Ureter (tissue), 1 donor: ENCODE measurements around the gene ARHGAP10. TPM values are rescaled to one million over a fixed set of nuclear protein-coding genes. Genes with fewer than 3 reads are reported as not detected.

Source experiments
- DNase-seq: peaks from one replicate; pipeline ENCODE4 v3.0.0-alpha.2; 2020; ENCODE audit warnings: low spot score
- total RNA-seq: library from RNA; stranded (reverse); gene quantifications from one replicate; pipeline ENCODE4 v1.2.4, GENCODE V29; 2023
- donor health status: DM: yes; HTN: yes; CAD: no.

The ARHGAP10 gene
- total RNA-seq, 1 donor from 2014 or later, result 78.0 TPM

- no peak for DNase-seq
These were observed 218.4 kb downstream of the ARHGAP10 start for GRCh38 chr4:147950261-147950660.

- no peak for DNase-seq
These were observed 219.0 kb downstream of the ARHGAP10 start for GRCh38 chr4:147950841-147951240.

- DNase-seq, result no peak
These were observed 223.0 kb downstream of the ARHGAP10 start for GRCh38 chr4:147954850-147955249.

DNA sequence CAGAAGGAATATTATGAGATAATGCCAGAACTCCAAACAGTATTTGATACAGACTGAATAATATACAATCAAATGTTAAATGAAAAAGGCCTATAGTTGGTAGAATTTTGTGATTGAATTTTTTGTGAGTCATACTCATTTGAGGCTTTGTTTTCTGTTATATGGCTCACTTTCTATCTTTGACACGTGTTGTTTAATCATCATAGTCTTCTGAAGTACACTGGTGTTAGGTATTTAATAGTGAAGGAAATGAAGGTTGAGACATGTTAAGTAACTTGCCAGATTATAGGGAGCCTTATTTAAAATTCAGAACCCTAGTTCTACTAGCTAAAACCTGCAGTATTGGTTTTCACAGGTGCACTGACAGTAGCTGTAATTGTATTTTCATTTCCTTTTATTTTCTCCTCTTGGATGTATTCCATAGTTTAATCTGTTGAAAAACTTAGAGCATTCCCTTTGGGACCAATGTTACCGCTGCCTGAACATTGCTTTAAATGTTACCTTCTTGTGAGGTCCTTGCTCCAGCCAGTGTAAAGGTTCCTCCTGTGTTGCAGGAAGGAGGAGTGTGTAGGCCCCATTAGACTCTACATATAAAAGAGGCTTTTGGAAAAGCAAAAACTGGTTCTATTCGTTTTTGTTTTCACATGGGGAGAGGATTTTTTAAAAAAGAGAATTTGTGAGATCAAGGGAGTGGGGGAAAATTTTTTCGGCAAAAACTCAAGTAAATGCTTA, 224.1 kb downstream of the ARHGAP10 start:
- no peak for DNase-seq

- DNase-seq, result no peak
These were observed 225.6 kb downstream of the ARHGAP10 start for GRCh38 chr4:147957446-147957845.

GRCh38 chr4:147958057-147958456, 226.2 kb downstream of the ARHGAP10 start:
- DNase-seq, result no peak

- no peak for DNase-seq
These were observed 226.7 kb downstream of the ARHGAP10 start for GRCh38 chr4:147958489-147959065.

DNA sequence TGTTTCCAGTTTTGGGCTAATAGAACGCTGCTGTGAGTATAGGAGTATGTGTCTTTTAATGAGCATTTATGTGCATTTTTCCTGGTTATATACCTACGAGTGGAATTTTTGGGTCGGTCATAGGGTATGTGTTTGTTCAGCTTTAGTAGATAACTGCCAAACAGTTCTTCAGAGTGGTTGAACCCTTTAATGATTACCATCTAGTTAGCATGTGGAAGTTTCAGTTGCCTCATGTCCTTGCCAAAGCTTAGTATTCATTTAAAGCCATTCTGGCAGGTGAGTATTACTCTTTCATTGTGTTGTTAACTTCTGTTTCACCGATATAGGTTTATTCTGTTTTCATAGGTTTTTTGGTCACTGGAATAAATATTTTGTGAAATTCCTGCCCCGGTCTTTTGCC, 229.1 kb downstream of the ARHGAP10 start:
- DNase-seq, result no peak

- no peak for DNase-seq
These were observed 232.0 kb downstream of the ARHGAP10 start for GRCh38 chr4:147963839-147964238.

- no peak for DNase-seq
These were observed 232.5 kb downstream of the ARHGAP10 start for GRCh38 chr4:147964266-147964880.

GRCh38 chr4:147965056-147965455, 233.2 kb downstream of the ARHGAP10 start:
- no peak for DNase-seq

- no peak for DNase-seq
These were observed 234.0 kb downstream of the ARHGAP10 start for GRCh38 chr4:147965873-147966272.

DNA sequence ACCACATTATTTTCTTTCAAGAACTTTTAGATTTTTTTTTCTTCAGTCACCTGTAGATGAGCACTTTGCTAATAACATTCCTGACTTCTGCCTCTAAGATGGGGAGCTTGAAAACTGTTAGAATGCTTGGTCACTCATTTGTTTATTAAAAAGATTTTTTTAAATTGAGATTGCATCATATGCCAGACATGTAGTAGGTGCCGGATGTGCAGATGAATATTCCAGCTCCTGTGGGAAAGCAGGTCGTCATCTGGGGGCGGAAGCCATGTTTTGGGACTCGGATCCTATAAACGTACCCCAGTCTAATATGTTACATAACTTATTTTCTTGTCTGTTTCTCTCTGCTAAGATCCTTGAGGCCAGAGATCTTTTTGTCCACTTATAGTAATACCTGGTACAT, 236.8 kb downstream of the ARHGAP10 start:
- DNase-seq, result no peak

DNA sequence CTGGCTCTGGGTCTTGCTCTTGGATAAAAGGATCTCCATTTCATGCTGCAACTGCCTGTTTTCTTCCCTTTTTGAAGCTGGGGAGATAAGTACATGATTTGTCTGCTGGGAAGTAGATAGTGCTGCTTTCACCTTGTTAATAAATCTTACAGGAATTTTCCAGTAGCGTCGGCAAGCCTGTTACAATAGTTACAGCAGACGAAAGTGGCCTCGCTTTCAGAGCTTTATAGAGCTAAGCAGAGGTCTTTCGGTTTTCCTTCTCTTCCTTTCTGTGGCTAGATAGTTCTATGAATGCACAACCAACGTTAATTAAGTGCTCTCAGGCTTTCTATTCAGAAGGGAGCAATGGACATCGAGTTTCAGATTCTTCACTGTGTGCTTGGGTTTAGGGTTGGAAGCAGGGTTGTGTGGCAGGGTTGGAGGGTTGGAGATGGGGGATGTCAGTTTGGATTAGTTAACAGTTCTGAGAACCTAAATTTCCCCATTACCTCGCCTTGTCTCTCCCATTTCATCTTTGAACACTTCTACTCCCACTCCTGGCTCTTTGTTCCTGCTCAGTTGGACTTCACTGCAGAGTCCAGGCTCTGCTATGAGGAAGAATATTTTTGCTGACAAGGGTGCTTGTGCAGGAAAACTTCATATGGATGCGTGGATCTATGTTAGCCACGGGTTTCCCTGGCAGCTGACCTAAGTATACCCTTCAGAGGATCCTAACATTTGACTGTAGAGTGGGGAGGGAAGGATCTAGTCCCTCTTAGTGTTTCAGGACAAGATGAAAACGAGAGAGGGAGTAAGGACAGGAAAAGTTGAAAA, 237.9 kb downstream of the ARHGAP10 start:
- DNase-seq, result no peak

- DNase-seq, result no peak
These were observed 239.2 kb downstream of the ARHGAP10 start for GRCh38 chr4:147971116-147971515.

GRCh38 chr4:147975325-147975724, 243.4 kb downstream of the ARHGAP10 start:
- no peak for DNase-seq

DNA sequence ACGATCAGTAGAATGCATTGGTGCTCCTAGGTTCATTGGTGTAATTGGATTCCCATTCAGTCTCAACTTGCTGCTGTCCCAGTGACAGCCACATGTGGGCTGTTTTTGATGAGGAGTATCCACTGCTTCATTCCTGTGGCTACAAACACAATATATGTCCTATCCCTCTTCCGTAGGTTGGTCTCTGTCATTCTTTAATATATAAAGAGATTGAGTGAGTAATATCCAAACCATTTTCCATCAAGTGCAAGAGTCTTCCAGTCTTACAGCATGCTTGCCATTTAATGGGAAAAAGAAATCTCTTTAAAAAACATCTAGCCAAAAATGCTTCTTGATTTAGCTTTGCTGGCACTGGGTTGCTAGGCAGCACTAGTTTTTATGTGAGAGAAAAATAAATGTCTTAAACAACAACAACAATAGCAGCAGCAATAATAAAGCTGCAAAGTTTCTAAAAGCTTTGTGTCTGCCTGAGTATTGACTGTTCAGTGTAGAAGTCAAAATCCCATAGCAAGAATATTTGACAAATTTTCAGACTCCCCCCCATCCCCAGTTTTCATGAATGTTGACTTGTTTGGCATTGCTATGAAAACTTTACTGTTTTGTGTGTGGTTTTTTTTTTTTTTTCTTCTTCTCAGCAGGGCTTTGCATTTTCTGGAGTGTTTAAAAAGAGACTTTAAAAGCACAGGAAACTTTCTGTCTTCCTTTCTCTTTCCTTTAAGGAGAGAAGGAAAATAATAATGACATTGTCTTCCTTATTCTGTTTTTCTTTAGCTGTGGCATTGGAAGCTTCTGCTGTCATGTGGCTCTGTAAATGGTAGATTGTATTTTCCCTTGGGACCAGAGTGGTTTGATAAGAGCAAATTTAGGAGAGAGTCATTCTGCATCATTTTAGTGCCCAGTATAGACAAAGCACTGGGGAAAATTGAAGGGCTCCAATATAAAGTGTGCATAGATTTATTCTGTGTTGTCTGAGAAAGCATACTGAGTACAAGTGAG, 244.3 kb downstream of the ARHGAP10 start:
- no peak for DNase-seq

DNA sequence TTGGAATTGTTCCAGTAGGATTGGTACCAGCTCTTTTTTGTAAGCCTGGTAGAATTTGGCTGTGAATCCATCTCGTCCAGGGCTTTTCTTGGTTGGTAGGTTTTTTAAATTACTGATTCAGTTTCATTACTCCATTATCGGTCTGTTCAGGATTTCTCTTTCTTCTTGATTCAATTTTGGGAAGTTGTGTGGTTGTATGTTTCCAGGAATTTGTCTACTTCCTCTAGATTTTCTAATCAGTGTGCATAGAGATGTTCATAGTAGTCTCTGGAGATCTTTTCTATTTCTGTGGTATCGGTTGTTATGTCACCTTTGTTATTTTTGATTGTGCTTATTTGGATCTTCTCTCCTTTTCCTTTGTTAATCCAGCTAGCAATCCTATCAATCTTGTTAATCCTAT, 248.7 kb downstream of the ARHGAP10 start:
- no peak for DNase-seq

DNA sequence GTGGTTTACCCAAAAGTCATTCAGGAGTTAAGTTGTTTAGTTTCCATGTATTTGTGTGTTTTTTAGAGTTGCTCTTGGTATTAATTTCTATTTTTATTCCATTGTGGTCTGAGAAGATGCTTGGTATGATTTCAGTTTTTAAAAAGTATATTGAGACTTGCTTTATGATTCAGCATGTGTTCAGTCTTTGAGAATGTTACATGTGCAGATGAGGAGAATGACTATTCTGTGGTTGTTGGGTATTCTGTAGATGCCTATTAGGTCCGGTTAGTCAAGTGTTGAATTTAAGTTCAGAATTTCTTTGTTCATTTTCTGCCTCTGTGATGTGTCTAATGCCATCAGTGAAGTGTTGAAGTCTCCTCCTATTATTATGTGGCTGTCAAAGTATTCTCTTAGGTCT, 249.4 kb downstream of the ARHGAP10 start:
- DNase-seq, result no peak

DNA sequence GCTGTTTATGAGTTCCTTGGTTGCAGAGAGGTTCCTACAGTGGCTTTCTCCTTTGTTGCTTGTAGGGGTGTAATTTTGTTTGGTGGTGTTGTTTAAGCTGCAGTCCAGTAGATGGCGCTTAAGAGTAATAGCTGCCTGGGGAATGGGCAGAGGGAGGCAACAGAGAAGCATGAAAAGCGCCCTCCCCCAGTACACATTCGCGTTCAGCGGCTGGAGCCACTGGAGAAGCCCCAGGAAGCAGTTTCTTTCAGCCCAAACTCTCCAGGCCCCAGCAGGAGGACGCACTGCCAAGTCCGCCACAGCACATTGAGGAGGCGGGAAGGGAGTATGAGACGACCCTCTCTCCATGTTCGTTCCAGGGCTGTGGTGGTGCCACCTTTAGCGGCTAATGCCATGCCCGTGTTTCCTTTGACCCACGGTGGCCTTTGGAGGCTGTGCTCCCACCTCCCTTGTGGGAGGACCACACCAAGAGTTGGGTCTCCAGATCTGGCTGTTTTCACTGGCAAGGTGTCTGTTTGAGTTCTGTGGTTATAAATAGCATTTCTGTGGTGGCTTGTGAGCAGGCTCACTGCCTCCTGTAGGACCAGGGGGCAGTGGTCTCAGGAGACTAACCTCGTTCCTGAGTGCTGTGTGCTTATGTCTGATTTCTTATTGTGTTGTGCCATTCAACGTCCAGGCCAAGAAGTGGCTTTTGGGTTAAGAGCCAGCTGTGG, 252.3 kb downstream of the ARHGAP10 start:
- no peak for DNase-seq

DNA sequence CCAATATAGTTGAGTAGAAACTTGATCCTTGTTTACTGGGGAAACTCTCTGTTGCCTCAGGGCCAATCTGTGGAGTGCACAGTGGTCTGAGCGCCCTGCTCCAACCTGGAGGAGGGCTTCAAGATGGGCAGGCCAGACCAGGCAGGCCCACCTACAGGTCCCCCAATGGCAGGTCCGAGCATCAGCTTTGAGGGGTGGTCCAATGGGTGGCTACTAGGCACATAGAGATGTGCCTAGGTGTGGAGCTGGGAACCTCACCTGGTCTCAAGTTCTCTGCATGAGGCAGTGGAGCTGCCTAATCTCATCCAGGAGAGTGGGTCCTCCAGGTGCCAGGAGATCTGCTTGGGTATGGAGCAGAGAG, 252.9 kb downstream of the ARHGAP10 start:
- no peak for DNase-seq
